GM23248 (cell line): ENCODE data around the gene NIN. TPM values are rescaled to one million over a fixed set of nuclear protein-coding genes. Genes with fewer than 3 reads are reported as not detected.

ENCODE experiments used
- DNase-seq: peaks from one replicate; pipeline ENCODE4 v3.0.0-alpha.2; 2015
- H2AFZ ChIP-seq: fragments of 200-600 bp; sonication (generic); 2 replicates; pipeline ENCODE4 v1.6.1; 2016; ENCODE audit warnings: antibody characterized with exemption
- H3F3A ChIP-seq: fragments of 200-600 bp; sonication (generic); 2 replicates; pipeline ENCODE4 v1.6.1; 2016; ENCODE audit warnings: mild to moderate bottlenecking, antibody characterized with exemption, mixed run types; ENCODE audit not compliant: insufficient read depth
- H3K27ac ChIP-seq: fragments of 200-600 bp; sonication (generic); 2 replicates; pipeline ENCODE4 v1.5.1; 2016; ENCODE audit warnings: mild to moderate bottlenecking
- H3K27me3 ChIP-seq: fragments of 200-600 bp; sonication (generic); replicated peaks from 2 replicates; pipeline ENCODE4 v1.6.1; 2016; ENCODE audit warnings: mild to moderate bottlenecking; ENCODE audit not compliant: insufficient read depth
- H3K36me3 ChIP-seq: fragments of 200-600 bp; sonication (generic); 2 replicates; pipeline ENCODE4 v1.6.1; 2016; ENCODE audit warnings: low read depth, mild to moderate bottlenecking
- H3K4me1 ChIP-seq: fragments of 200-600 bp; sonication (generic); 2 replicates; pipeline ENCODE4 v1.6.1; 2016; ENCODE audit warnings: mild to moderate bottlenecking; ENCODE audit not compliant: insufficient read depth
- H3K4me2 ChIP-seq: fragments of 200-600 bp; sonication (generic); one replicate; pipeline ENCODE4 v1.6.1; 2016; ENCODE audit warnings: mild to moderate bottlenecking; ENCODE audit not compliant: unreplicated experiment
- H3K4me3 ChIP-seq: fragments of 200-600 bp; sonication (generic); 2 replicates; pipeline ENCODE4 v1.5.1; 2016; ENCODE audit warnings: mild to moderate bottlenecking
- H3K79me2 ChIP-seq: fragments of 200-600 bp; sonication (generic); 2 replicates; pipeline ENCODE4 v1.6.1; 2016; ENCODE audit warnings: mild to moderate bottlenecking; ENCODE audit not compliant: insufficient read depth
- H3K9ac ChIP-seq: fragments of 200-600 bp; sonication (generic); 2 replicates; pipeline ENCODE4 v1.6.1; 2016; ENCODE audit warnings: mild to moderate bottlenecking
- H3K9me2 ChIP-seq: fragments of 200-600 bp; sonication (generic); 2 replicates; pipeline ENCODE4 v1.6.1; 2016; ENCODE audit warnings: mixed run types, mild to moderate bottlenecking, moderate library complexity; ENCODE audit not compliant: insufficient read depth
- H3K9me3 ChIP-seq: fragments of 200-600 bp; sonication (generic); one replicate; pipeline ENCODE4 v1.6.1; 2017; ENCODE audit warnings: low read depth
- H4K20me1 ChIP-seq: fragments of 200-600 bp; sonication (generic); 2 replicates; pipeline ENCODE4 v1.6.0; 2016; ENCODE audit not compliant: insufficient read depth
- EZH2 ChIP-seq: fragments of 200-600 bp; sonication (generic); IDR thresholded peaks from 2 replicates; pipeline ENCODE4 v1.6.1; 2018; ENCODE audit warnings: antibody characterized with exemption, mild to moderate bottlenecking; ENCODE audit not compliant: insufficient read depth, poor library complexity, severe bottlenecking
- EZH2phosphoT487 ChIP-seq: fragments of 200-600 bp; sonication (generic); IDR thresholded peaks from 2 replicates; pipeline ENCODE4 v1.6.1; 2018; ENCODE audit warnings: antibody characterized with exemption, moderate library complexity, mild to moderate bottlenecking, low read depth; ENCODE audit not compliant: insufficient read depth
- WGBS, 2 experiments: methylation state at CpG; one replicate each; pipeline ENCODE4 v1.1.6; 2015 to 2017; ENCODE audit warnings: low lambda C conversion rate in 2 of 2, low coverage in 1 of 2; ENCODE audit errors: missing lambda C conversion rate in 2 of 2; 5-methylcytosine and 5-hydroxymethylcytosine counted together
- in situ Hi-C: fragments of 300-500 bp; cut with MboI; formaldehyde crosslinking; loops from 2 replicates; pipeline ENCODE4 v1.15.0; 2020
- polyA plus RNA-seq: library from polyadenylated mRNA; unstranded; fragments of >200 nt; fragmentation: Nextera tagmentation; extraction: Ambion mirVana; gene quantifications from 2 replicates; pipeline ENCODE4 v1.2.1, GENCODE V29; 2016
- total RNA-seq: library from RNA; depleted of rRNA; stranded (reverse); fragments of >200 nt; shearing (Covaris generic); gene quantifications from 2 replicates; pipeline ENCODE4 v1.2.3, GENCODE V29; 2014

The NIN gene
- total and polyA plus RNA-seq, 2 experiments from 2014 or later, result 17.0 to 33.3 TPM

DNA sequence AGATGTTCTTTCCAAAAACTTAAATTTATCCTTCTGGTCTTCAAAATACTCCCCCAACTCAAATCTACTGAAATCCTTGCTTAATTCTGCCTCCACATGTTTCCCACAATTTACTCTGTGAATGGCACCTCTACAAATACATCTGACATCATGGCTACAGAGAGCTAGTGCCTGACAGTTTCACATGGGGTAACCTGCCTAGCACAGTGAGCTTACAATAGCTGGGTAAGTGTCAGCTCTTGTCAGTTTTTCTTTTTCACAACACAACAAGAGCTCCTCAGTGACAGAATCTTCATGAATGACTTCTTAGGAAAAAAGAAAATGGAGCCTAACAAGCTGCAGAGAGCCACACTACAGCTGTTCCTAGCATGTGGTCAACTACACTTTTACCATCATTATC, 54.4 kb downstream of the NIN start:
- 0 out of 2 replicates have a peak, but pooled peaks cover 1% of the 10 kb centered on the region for H3K36me3 ChIP-seq
- TF ChIP-seq EZH2phosphoT487 (no peak), EZH2 (no peak)
- H3K4me1 ChIP-seq, result peaks cover 35% of the 10 kb centered on the region
- H3K27ac ChIP-seq, result no peak overlapping the region
- H3K9me3 ChIP-seq, result no peaks in the 10 kb centered on the region
- in situ Hi-C loops, result loop anchor here (10.0 kb wide), 2 partner anchors 162 to 232 kb away; no protein-coding TSS in a partner anchor
- H4K20me1 ChIP-seq, result no peaks in the 10 kb centered on the region
- H3K79me2 ChIP-seq, result no peaks in the 10 kb centered on the region
- DNase-seq, result no peak
- H3K9ac ChIP-seq, result no peak overlapping the region
- H3K27me3 ChIP-seq, result no peaks in the 10 kb centered on the region
- H3K4me3 ChIP-seq, result no peak overlapping the region
- H3F3A ChIP-seq, result peaks cover 51% of the 10 kb centered on the region
- H3K9me2 ChIP-seq, result no peaks in the 10 kb centered on the region
- H2AFZ ChIP-seq, result no peak overlapping the region
- no peak overlapping the region for H3K4me2 ChIP-seq

GRCh38 chr14:50775357-50775756, 55.6 kb downstream of the NIN start:
- Histone ChIP-seq H3F3A (peaks cover 63% of the 10 kb centered on the region), H3K27ac (peak overlapping the region; percentile 81), H3K36me3 (peaks cover 11% of the 10 kb centered on the region), H3K4me3 (peak overlapping the region; percentile 53), H4K20me1 (no peaks in the 10 kb centered on the region), H3K79me2 (no peaks in the 10 kb centered on the region), H3K9ac (peak overlapping the region; percentile 64), H3K9me3 (no peaks in the 10 kb centered on the region), H2AFZ (peak overlapping the region; percentile 55), H3K4me1 (peaks cover 39% of the 10 kb centered on the region), H3K9me2 (no peaks in the 10 kb centered on the region), H3K4me2 (peak overlapping the region; percentile 71), H3K27me3 (no peaks in the 10 kb centered on the region)
- in situ Hi-C loops, result loop anchor here (10.0 kb wide), 2 partner anchors 161 to 231 kb away; no protein-coding TSS in a partner anchor
- WGBS, 2 experiments, result 0 to 3% methylated on average over 2 of the region's 2 CpGs
- DNase-seq, result peak; percentile 93
- TF ChIP-seq EZH2, result no peak
- TF ChIP-seq EZH2phosphoT487, result no peak

GRCh38 chr14:50774542-50775267, 56.3 kb downstream of the NIN start:
- H3K4me2 ChIP-seq, result peak overlapping the region; percentile 71
- peaks cover 11% of the 10 kb centered on the region for H3K36me3 ChIP-seq
- H2AFZ ChIP-seq, result peak overlapping the region; percentile 55
- no peaks in the 10 kb centered on the region for H3K9me2 ChIP-seq
- peak overlapping the region; percentile 53 for H3K4me3 ChIP-seq
- TF ChIP-seq EZH2 (no peak), EZH2phosphoT487 (no peak)
- H3K9me3 ChIP-seq, result no peaks in the 10 kb centered on the region
- H3K27me3 ChIP-seq, result no peaks in the 10 kb centered on the region
- peak overlapping the region; percentile 81 for H3K27ac ChIP-seq
- peaks cover 65% of the 10 kb centered on the region for H3F3A ChIP-seq
- peaks cover 39% of the 10 kb centered on the region for H3K4me1 ChIP-seq
- in situ Hi-C loops, result loop anchor here (10.0 to 25.0 kb wide), 3 partner anchors 160 to 437 kb away; no protein-coding TSS in a partner anchor
- H3K9ac ChIP-seq, result peak overlapping the region; percentile 64
- 39 to 46% methylated on average over 8 of the region's 8 CpGs for WGBS, 2 experiments
- peak; percentile 67 for DNase-seq
- no peaks in the 10 kb centered on the region for H4K20me1 ChIP-seq
- no peaks in the 10 kb centered on the region for H3K79me2 ChIP-seq

DNA sequence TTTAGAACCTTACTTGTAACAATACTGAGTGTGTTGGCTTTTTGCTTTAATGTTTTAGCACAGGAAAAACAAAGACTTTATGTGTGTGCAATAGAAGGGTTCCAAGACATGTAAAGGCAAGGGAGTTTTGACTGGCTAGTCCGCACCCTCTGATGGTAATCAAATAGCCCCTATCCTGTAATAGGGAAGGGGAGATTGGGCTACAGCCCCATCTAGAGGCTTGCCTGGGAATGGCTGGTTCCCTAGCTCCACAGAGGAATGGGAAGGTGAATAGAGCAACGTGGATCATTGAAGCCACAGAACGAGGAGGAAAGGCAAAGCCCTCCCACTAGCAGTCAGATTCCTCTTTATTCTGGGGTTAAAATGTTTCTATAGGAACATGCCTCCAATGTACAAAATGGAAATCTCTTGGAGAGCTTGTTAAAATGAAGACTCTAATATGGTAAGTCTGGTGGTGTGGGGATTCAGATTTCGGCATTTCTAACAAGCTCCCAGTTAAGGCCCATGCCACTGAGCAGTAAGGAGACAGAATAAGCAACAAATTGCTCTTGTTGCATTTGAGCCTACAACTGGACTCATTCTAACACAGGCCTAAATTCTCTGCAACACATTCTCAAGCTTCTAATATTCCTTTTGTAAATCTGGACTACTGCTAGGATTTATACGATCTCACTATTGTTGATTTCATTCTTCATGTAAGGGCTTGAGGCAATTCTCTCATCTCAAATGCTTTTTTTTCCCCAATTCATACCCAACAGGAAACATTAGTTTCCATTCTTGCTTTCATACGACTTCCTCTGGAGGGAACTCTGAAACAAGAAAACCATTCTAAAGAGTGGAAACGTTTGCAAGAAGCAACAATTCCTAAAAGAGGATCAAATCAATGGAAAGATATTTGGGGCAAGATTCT, 57.1 kb downstream of the NIN start:
- Histone ChIP-seq H3K27ac (peak overlapping the region; percentile 68), H3K36me3 (peaks cover 11% of the 10 kb centered on the region), H3K79me2 (no peaks in the 10 kb centered on the region), H3K9me3 (no peaks in the 10 kb centered on the region), H3K4me2 (no peak overlapping the region), H4K20me1 (no peaks in the 10 kb centered on the region), H3K4me3 (no peak overlapping the region), H3F3A (peaks cover 65% of the 10 kb centered on the region), H3K9ac (no peak overlapping the region), H3K9me2 (no peaks in the 10 kb centered on the region), H2AFZ (no peak overlapping the region), H3K4me1 (peaks cover 41% of the 10 kb centered on the region), H3K27me3 (no peaks in the 10 kb centered on the region)
- TF ChIP-seq EZH2phosphoT487 (no peak), EZH2 (no peak)
- 61 to 70% methylated on average over 7 of the region's 7 CpGs for WGBS, 2 experiments
- in situ Hi-C loops, result loop anchor here (10.0 to 25.0 kb wide), 3 partner anchors 159 to 437 kb away; no protein-coding TSS in a partner anchor
- DNase-seq, result peak; percentile 65
